H1 (cell line): ENCODE results near the gene RFNG. TPM values are rescaled to one million over a fixed set of nuclear protein-coding genes. Genes with fewer than 3 reads are reported as not detected.

Experiments
- CTCF ChIA-PET: fragments of 300-600 bp; sonication (Branson Sonifier 250); formaldehyde crosslinking; loops from one replicate; lab custom pipeline; 2021; ENCODE audit not compliant: partially characterized antibody; lab: Charles Lee
- POLR2A ChIA-PET: fragments of 300-600 bp; sonication (Branson Sonifier 250); formaldehyde crosslinking; loops from one replicate; lab custom pipeline; 2021; ENCODE audit warnings: inconsistent platforms; ENCODE audit not compliant: partially characterized antibody; lab: Charles Lee
- DNase-seq, 2 experiments: peaks; one replicate each; pipeline versions ENCODE4 v3.0.0 to v3.0.0-alpha.2; 2010 to 2022; ENCODE audit warnings: low spot score in 2 of 2, low read depth in 1 of 2, mixed read lengths in 1 of 2
- FAIRE-seq: peaks from 2 replicates; lab custom pipeline; 2011; peaks lifted over from hg19 to GRCh38; lab: Jason Lieb, UNC
- H2AFZ ChIP-seq: 2 replicates; pipeline ENCODE4 v1.8.1; 2012; ENCODE audit warnings: low read length, inconsistent platforms
- H2AK5ac ChIP-seq: 2 replicates; pipeline ENCODE4 v1.6.1; 2013; ENCODE audit warnings: low read depth, low read length
- H2BK120ac ChIP-seq: replicated peaks from 2 replicates; pipeline ENCODE3; 2013; ENCODE audit warnings: low read depth, low read length, inconsistent platforms
- H2BK12ac ChIP-seq: 2 replicates; pipeline ENCODE4 v1.6.1; 2013; ENCODE audit warnings: low read depth, low read length
- H2BK15ac ChIP-seq: 2 replicates; pipeline ENCODE4 v1.6.1; 2013; ENCODE audit warnings: low read length
- H2BK20ac ChIP-seq: 2 replicates; pipeline ENCODE4 v1.6.1; 2013; ENCODE audit warnings: low read length
- H2BK5ac ChIP-seq: 2 replicates; pipeline ENCODE4 v1.6.1; 2013; ENCODE audit warnings: low read depth, low read length
- H3K14ac ChIP-seq: 2 replicates; pipeline ENCODE4 v1.6.1; 2013; ENCODE audit warnings: inconsistent platforms; ENCODE audit not compliant: insufficient read length
- H3K18ac ChIP-seq: 2 replicates; pipeline ENCODE4 v1.6.1; 2013; ENCODE audit warnings: low read length; ENCODE audit errors: extremely low read depth
- H3K23ac ChIP-seq: 2 replicates; pipeline ENCODE4 v1.6.1; 2013; ENCODE audit warnings: inconsistent platforms; ENCODE audit not compliant: insufficient read length
- H3K23me2 ChIP-seq: 2 replicates; pipeline ENCODE4 v1.6.1; 2013; ENCODE audit warnings: low read depth, low read length
- H3K27ac ChIP-seq: 2 replicates; pipeline ENCODE4 v1.6.1; 2011; ENCODE audit warnings: low read depth, low read length, inconsistent platforms
- H3K27me3 ChIP-seq, 4 experiments: replicated peaks in 1 of 4; 1 replicate in 1 of 4; 2 replicates in 3 of 4; pipeline versions ENCODE4 v1.6.1 to v1.8.1; 2011 to 2013; ENCODE audit warnings: low read length in 3 of 4, mild to moderate bottlenecking in 3 of 4, inconsistent platforms in 2 of 4, mixed read lengths in 2 of 4, moderate library complexity in 1 of 4; ENCODE audit not compliant: control insufficient read depth in 3 of 4, insufficient read depth in 3 of 4; ENCODE audit errors: extremely low read depth in 1 of 4
- H3K36me3 ChIP-seq, 4 experiments: 2 replicates each; pipeline versions ENCODE4 v1.6.1 to v1.8.1; 2011 to 2013; ENCODE audit warnings: mild to moderate bottlenecking in 4 of 4, low read length in 3 of 4, moderate library complexity in 2 of 4, control low read depth in 1 of 4, inconsistent platforms in 1 of 4; ENCODE audit not compliant: insufficient read depth in 4 of 4, control insufficient read depth in 2 of 4
- H3K4ac ChIP-seq: replicated peaks from 2 replicates; pipeline ENCODE3; 2013; ENCODE audit warnings: low read length, low read depth, mixed read lengths, inconsistent platforms; ENCODE audit not compliant: insufficient read length
- H3K4me1 ChIP-seq, 4 experiments: replicated peaks in 1 of 4; 1 replicate in 1 of 4; 2 replicates in 3 of 4; pipeline versions ENCODE4 v1.6.1 to v1.8.1; 2011 to 2013; ENCODE audit warnings: low read length in 3 of 4, inconsistent platforms in 2 of 4, mixed read lengths in 1 of 4; ENCODE audit not compliant: insufficient read depth in 4 of 4, control insufficient read depth in 3 of 4
- H3K4me2 ChIP-seq, 2 experiments: 2 replicates each; pipeline versions ENCODE4 v1.6.1 to v1.8.1; 2011 to 2013; ENCODE audit warnings: low read depth in 2 of 2, low read length in 2 of 2, control low read depth in 1 of 2, inconsistent platforms in 1 of 2, mild to moderate bottlenecking in 1 of 2; ENCODE audit not compliant: insufficient read depth in 1 of 2
- H3K4me3 ChIP-seq, 4 experiments: fragments of 200-600, 300-600 bp in 1 of 4; sonication (generic), shearing (Covaris generic), sonication (Bioruptor Twin) in 1 of 4; 2 replicates each; pipeline versions ENCODE4 v1.5.1 to v1.8.1; 2011 to 2016; ENCODE audit warnings: low read length in 4 of 4, low read depth in 3 of 4, control low read depth in 2 of 4, inconsistent platforms in 2 of 4, mild to moderate bottlenecking in 2 of 4, mixed read lengths in 1 of 4, moderate library complexity in 1 of 4; ENCODE audit not compliant: insufficient read depth in 2 of 4; ENCODE audit errors: extremely low read depth in 1 of 4
- H3K56ac ChIP-seq: replicated peaks from 2 replicates; pipeline ENCODE3; 2013; ENCODE audit warnings: low read depth, mild to moderate bottlenecking, mixed read lengths, low read length, inconsistent platforms; ENCODE audit not compliant: insufficient read length
- H3K79me1 ChIP-seq: 2 replicates; pipeline ENCODE4 v1.6.1; 2013; ENCODE audit warnings: low read depth, low read length, control low read depth
- H3K79me2 ChIP-seq, 2 experiments: 2 replicates each; pipeline versions ENCODE4 v1.6.1 to v1.8.1; 2012 to 2013; ENCODE audit warnings: low read length in 2 of 2, mild to moderate bottlenecking in 2 of 2, inconsistent platforms in 1 of 2; ENCODE audit not compliant: insufficient read depth in 2 of 2, control insufficient read depth in 1 of 2
- H3K9ac ChIP-seq, 4 experiments: replicated peaks in 1 of 4; 1 replicate in 1 of 4; 2 replicates in 3 of 4; pipeline versions ENCODE4 v1.6.1 to v1.8.1; 2011 to 2013; ENCODE audit warnings: low read depth in 3 of 4, low read length in 3 of 4, control low read depth in 2 of 4, mild to moderate bottlenecking in 2 of 4, moderate library complexity in 2 of 4, inconsistent platforms in 1 of 4; ENCODE audit errors: extremely low read depth in 1 of 4
- H3K9me3 ChIP-seq, 2 experiments: 2 replicates each; pipeline versions ENCODE4 v1.6.1 to v1.8.1; 2012 to 2013; ENCODE audit warnings: mild to moderate bottlenecking in 2 of 2, moderate library complexity in 2 of 2, control low read depth in 1 of 2, inconsistent platforms in 1 of 2, low read depth in 1 of 2, low read length in 1 of 2, mixed read lengths in 1 of 2; ENCODE audit not compliant: insufficient read depth in 2 of 2
- H4K20me1 ChIP-seq, 2 experiments: replicated peaks in 1 of 2; 2 replicates each; pipeline versions ENCODE3 to v1.8.1; 2011 to 2013; ENCODE audit warnings: inconsistent platforms in 2 of 2, low read length in 2 of 2, mild to moderate bottlenecking in 1 of 2; ENCODE audit not compliant: insufficient read depth in 2 of 2, control insufficient read depth in 1 of 2
- H4K5ac ChIP-seq: 2 replicates; pipeline ENCODE4 v1.6.1; 2013; ENCODE audit warnings: low read length, low read depth, mixed read lengths, inconsistent platforms; ENCODE audit not compliant: insufficient read length
- H4K8ac ChIP-seq: 2 replicates; pipeline ENCODE4 v1.8.0; 2013; ENCODE audit warnings: mild to moderate bottlenecking, moderate library complexity, low read length, inconsistent platforms; ENCODE audit not compliant: insufficient read depth; ENCODE audit errors: extremely low read depth
- H4K91ac ChIP-seq: replicated peaks from 2 replicates; pipeline ENCODE3; 2013; ENCODE audit warnings: low read length, mixed read lengths, inconsistent platforms; ENCODE audit not compliant: insufficient read length
- ASH2L ChIP-seq: fragments of 200-600, 300-600 bp; sonication (generic); IDR thresholded peaks from one replicate; pipeline ENCODE4 v1.7.1; 2017; ENCODE audit warnings: low read length
- BRCA1 ChIP-seq: IDR thresholded peaks from 2 replicates; pipeline ENCODE4 v1.6.1; 2012; ENCODE audit warnings: low read depth, low read length, improper control_type of control experiment
- CBX5 ChIP-seq: fragments of 300-800, 300-1000 bp; sonication (generic); IDR thresholded peaks from 2 replicates; pipeline ENCODE4 v1.7.1; 2016; ENCODE audit warnings: antibody characterized with exemption, low read length, low read depth
- EZH2 ChIP-seq: fragments of 200-600 bp; sonication (generic); IDR thresholded peaks from 2 replicates; pipeline ENCODE4 v1.7.1; 2012; ENCODE audit warnings: low read depth, mild to moderate bottlenecking, moderate library complexity, low read length, inconsistent platforms; ENCODE audit not compliant: severe bottlenecking
- FOSL1 ChIP-seq: IDR thresholded peaks from 2 replicates; pipeline ENCODE4 v1.6.1; 2011; ENCODE audit warnings: mild to moderate bottlenecking, low read depth, low read length, moderate library complexity; ENCODE audit not compliant: insufficient read depth
- JUND ChIP-seq: IDR thresholded peaks from 2 replicates; pipeline ENCODE4 v1.6.1; 2011; ENCODE audit warnings: mild to moderate bottlenecking, improper control_type of control experiment, low read length
- KDM5A ChIP-seq: fragments of 200-600 bp; IDR thresholded peaks from 2 replicates; pipeline ENCODE4 v1.7.1; 2012; ENCODE audit warnings: mild to moderate bottlenecking, low read length, inconsistent platforms, mixed read lengths
- SUZ12 ChIP-seq: fragments of 200-600 bp; sonication (generic); IDR thresholded peaks from 2 replicates; pipeline ENCODE4 v1.6.1; 2012; ENCODE audit warnings: mild to moderate bottlenecking, inconsistent platforms, low read length, moderate library complexity, mixed read lengths
- TAF7 ChIP-seq: optimal IDR thresholded peaks from 2 replicates; pipeline ENCODE3; 2011; ENCODE audit warnings: low read depth, mild to moderate bottlenecking, inconsistent platforms, low read length, moderate library complexity, borderline replicate concordance
- USF2 ChIP-seq: IDR thresholded peaks from 2 replicates; pipeline ENCODE4 v1.6.1; 2011; ENCODE audit warnings: low read length, improper control_type of control experiment
- YY1 ChIP-seq: IDR thresholded peaks from 2 replicates; pipeline ENCODE4 v1.6.1; 2011; ENCODE audit warnings: low read depth, mild to moderate bottlenecking, low read length
- WGBS, 2 experiments: shearing (Covaris generic) in 1 of 2; methylation state at CpG; one replicate each; pipeline versions ENCODE4 v1.1.6 to v1.1.7; 2013 to 2015; ENCODE audit warnings: low lambda C conversion rate in 2 of 2, mixed read lengths in 2 of 2, inconsistent platforms in 1 of 2, low coverage in 1 of 2, missing lambda C conversion rate in 1 of 2; ENCODE audit not compliant: insufficient replicate concordance in 2 of 2, insufficient coverage in 1 of 2, insufficient read length in 1 of 2; ENCODE audit errors: extremely low coverage in 1 of 2, missing lambda C conversion rate in 1 of 2; 5-methylcytosine and 5-hydroxymethylcytosine counted together
- polyA plus RNA-seq, 7 experiments: library from polyadenylated mRNA; depleted of rRNA in 3 of 7; stranded (reverse) in 5 of 7; unstranded in 2 of 7; fragments of >200 nt in 5 of 7; fragments of 200-250 nt in 2 of 7; gene quantifications; 1 replicate in 5 of 7; 2 replicates in 1 of 7; 4 replicates in 1 of 7; pipeline versions ENCODE4 v1.2.1 to v1.2.3, GENCODE V29; 2011 to 2013; ENCODE audit warnings: missing spikeins in 2 of 7, mixed read lengths in 2 of 7
- total RNA-seq: library from RNA; stranded (reverse); fragmentation: NEBNext Ultra II Directional; extraction: Animal tissue kit (Norgen Biotek cat#: 25700); gene quantifications from 2 replicates; pipeline ENCODE4 v1.2.1, GENCODE V29; 2021

RFNG gene
- total and polyA plus RNA-seq, 2 of the 8 experiments (the other 6 are each of a cell fraction or from before 2014, with no cell fraction given) = 26.7 to 28.4 TPM

GRCh38 chr17:82045936-82046484 lies 5.6 kb downstream of the RFNG start:
- Histone ChIP-seq H3K9ac (no peak overlapping the region; a peak in 1 of 7 replicates), H3K4ac (no peak overlapping the region), H3K14ac (no peak overlapping the region), H4K5ac (no peak overlapping the region), H4K8ac (no peak overlapping the region), H3K27ac (no peak overlapping the region), H3K4me1 (peaks cover 0 to 19% (median 10%) of the 10 kb centered on the region in 4 experiments; a peak in 5 of 7 replicates), H2BK120ac (no peak overlapping the region), H3K27me3 (peaks cover 0 to 4% (median 0%) of the 10 kb centered on the region in 4 experiments; a peak in 1 of 7 replicates), H3K23me2 (peaks cover 3% of the 10 kb centered on the region; the same call in 1 of the 2 replicates), H3K4me3 (no peak overlapping the region), H4K20me1 (peaks cover 0 to 8% of the 10 kb centered on the region in 2 experiments), H3K23ac (no peak overlapping the region), H2BK12ac (no peak overlapping the region), H3K9me3 (no peaks in the 10 kb centered on the region), H3K18ac (no peak overlapping the region), H2BK20ac (no peak overlapping the region), H3K36me3 (peaks cover 0 to 8% (median 2%) of the 10 kb centered on the region in 4 experiments; a peak in 3 of 8 replicates), H2BK5ac (0 out of 2 replicates have a peak overlapping the region, but pooled peaks have one; percentile 10), H2BK15ac (no peak overlapping the region), H4K91ac (no peak overlapping the region), H3K4me2 (no peak overlapping the region), H3K79me1 (no peaks in the 10 kb centered on the region; the same call in 1 of the 2 replicates), H3K56ac (no peak overlapping the region), H3K79me2 (no peaks in the 10 kb centered on the region), H2AK5ac (no peak overlapping the region), H2AFZ (no peak overlapping the region)
- CTCF ChIA-PET = no interaction called here
- POLR2A ChIA-PET = interaction anchor here (0.9 kb wide), 1 partner anchor 10 kb away, joined by 3 read pairs; no protein-coding TSS in a partner anchor
- no peak for FAIRE-seq
- no peak for DNase-seq
- 91% methylated on average over 14 of the region's 14 CpGs; no CpG with 5 or more reads in 1 of the 2 experiments for WGBS, 2 experiments
- TF ChIP-seq BRCA1 = no peak
- TF ChIP-seq KDM5A = no peak
- no peak for TF ChIP-seq TAF7
- no peak for TF ChIP-seq FOSL1
- TF ChIP-seq USF2 = no peak
- no peak for TF ChIP-seq CBX5
- TF ChIP-seq YY1 = no peak
- no peak for TF ChIP-seq ASH2L
- TF ChIP-seq JUND = no peak
- TF ChIP-seq SUZ12 = no peak
- no peak for TF ChIP-seq EZH2
